CD14-positive monocyte (primary cell): ENCODE measurements around the gene COCH. TPM values are rescaled to one million over a fixed set of nuclear protein-coding genes. Genes with fewer than 3 reads are reported as not detected.
"Not testable (repeated sequence)": the region's sequence is repeated elsewhere in the genome, so short reads cannot be mapped to it uniquely, and the experiment has no call there.

ENCODE experiments used
- DNase-seq, 3 donors: peaks; one replicate each; pipeline ENCODE4 v3.0.0-alpha.2; 2011 to 2022
- H2AFZ ChIP-seq: 2 replicates; pipeline ENCODE4 v1.6.0; 2012; ENCODE audit warnings: mild to moderate bottlenecking, low read depth, low read length, inconsistent platforms; ENCODE audit not compliant: insufficient read depth, poor library complexity, severe bottlenecking
- H3K27ac ChIP-seq, 2 donors: 1 replicate in 1 of 2; 2 replicates in 1 of 2; pipeline ENCODE4 v1.5.1; 2012 to 2013; ENCODE audit warnings: low read length in 2 of 2, control low read depth in 1 of 2, inconsistent platforms in 1 of 2, low read depth in 1 of 2, mild to moderate bottlenecking in 1 of 2
- H3K27me3 ChIP-seq, 2 donors: one replicate each; pipeline versions ENCODE4 v1.6.0 to v1.6.1; 2011 to 2013; ENCODE audit warnings: low read length in 2 of 2; ENCODE audit not compliant: control insufficient read depth in 2 of 2, insufficient read depth in 2 of 2
- H3K36me3 ChIP-seq, 2 donors: replicated peaks in 1 of 2; 1 replicate in 1 of 2; 2 replicates in 1 of 2; pipeline versions ENCODE4 v1.5.1 to v1.6.1; 2012 to 2013; ENCODE audit warnings: low read length in 2 of 2, control low read depth in 1 of 2, inconsistent platforms in 1 of 2, mild to moderate bottlenecking in 1 of 2; ENCODE audit not compliant: insufficient read depth in 2 of 2, control insufficient read depth in 1 of 2
- H3K4me1 ChIP-seq, 2 donors: 1 replicate in 1 of 2; 2 replicates in 1 of 2; pipeline versions ENCODE4 v1.5.1 to v1.6.1; 2012 to 2013; ENCODE audit warnings: low read length in 2 of 2, control low read depth in 1 of 2, inconsistent platforms in 1 of 2, mild to moderate bottlenecking in 1 of 2, moderate library complexity in 1 of 2; ENCODE audit not compliant: insufficient read depth in 2 of 2, control insufficient read depth in 1 of 2
- H3K4me2 ChIP-seq: replicated peaks from 2 replicates; pipeline ENCODE3; 2012; ENCODE audit warnings: low read length, moderate library complexity, mild to moderate bottlenecking; ENCODE audit not compliant: poor library complexity, severe bottlenecking; ENCODE audit errors: extremely low read depth
- H3K4me3 ChIP-seq, 3 experiments: fragments of 200-600 bp in 1 of 3; sonication (generic) in 1 of 3; replicated peaks in 1 of 3; 1 replicate in 2 of 3; 2 replicates in 1 of 3; pipeline ENCODE4 v1.5.1; 2011 to 2013; ENCODE audit warnings: low read length in 3 of 3, mild to moderate bottlenecking in 3 of 3, control low read depth in 2 of 3, low read depth in 2 of 3, inconsistent platforms in 1 of 3, moderate library complexity in 1 of 3
- H3K79me2 ChIP-seq: 2 replicates; pipeline ENCODE4 v1.6.0; 2012; ENCODE audit warnings: mild to moderate bottlenecking, control low read depth, inconsistent platforms, low read length, moderate library complexity; ENCODE audit not compliant: insufficient read depth
- H3K9ac ChIP-seq: 2 replicates; pipeline ENCODE4 v1.6.0; 2017; ENCODE audit warnings: low read length, mild to moderate bottlenecking; ENCODE audit not compliant: insufficient read depth, poor library complexity, severe bottlenecking
- H3K9me3 ChIP-seq, 2 donors: replicated peaks in 1 of 2; 1 replicate in 1 of 2; 2 replicates in 1 of 2; pipeline versions ENCODE4 v1.5.1 to v1.6.1; 2012 to 2013; ENCODE audit warnings: low read length in 2 of 2, control low read depth in 1 of 2; ENCODE audit not compliant: control insufficient read depth in 1 of 2, insufficient read depth in 1 of 2
- H4K20me1 ChIP-seq: 2 replicates; pipeline ENCODE4 v1.6.0; 2012; ENCODE audit warnings: mild to moderate bottlenecking, low read length, control low read depth, moderate library complexity; ENCODE audit not compliant: insufficient read depth
- H3K27ac Mint-ChIP-seq, 7 donors: one replicate each; pipeline ENCODE4 v1.8.0; 2020; ENCODE audit warnings: mild to moderate bottlenecking in 7 of 7, mixed read lengths in 7 of 7, moderate library complexity in 6 of 7, inconsistent platforms in 2 of 7
- H3K27me3 Mint-ChIP-seq, 3 donors: one replicate each; pipeline ENCODE4 v1.8.0; 2021 to 2022; ENCODE audit warnings: low read depth in 3 of 3, mild to moderate bottlenecking in 3 of 3, mixed read lengths in 3 of 3, moderate library complexity in 3 of 3, inconsistent platforms in 1 of 3
- H3K36me3 Mint-ChIP-seq, 2 donors: one replicate each; pipeline ENCODE4 v1.8.0; 2020; ENCODE audit warnings: mixed read lengths in 2 of 2, inconsistent platforms in 1 of 2, mild to moderate bottlenecking in 1 of 2
- H3K4me1 Mint-ChIP-seq: one replicate; pipeline ENCODE4 v1.8.0; 2020; ENCODE audit warnings: mild to moderate bottlenecking, mixed read lengths
- H3K4me3 Mint-ChIP-seq, 2 donors: one replicate each; pipeline ENCODE4 v1.8.0; 2020; ENCODE audit warnings: mild to moderate bottlenecking in 2 of 2, mixed read lengths in 2 of 2, moderate library complexity in 1 of 2
- H3K9me3 Mint-ChIP-seq, 7 donors: one replicate each; pipeline ENCODE4 v1.8.0; 2020 to 2022; ENCODE audit warnings: mixed read lengths in 7 of 7, mild to moderate bottlenecking in 6 of 7, moderate library complexity in 6 of 7, inconsistent platforms in 2 of 7
- WGBS: methylation state at CpG from one replicate; pipeline ENCODE4 v1.1.5; 2013; ENCODE audit warnings: missing lambda C conversion rate; ENCODE audit not compliant: insufficient coverage; 5-methylcytosine and 5-hydroxymethylcytosine counted together
- intact Hi-C, 2 donors: fragments of 100-400 bp; cut with micrococcal nuclease; formaldehyde crosslinking; loops; one replicate each; pipeline versions ENCODE4 v1.15.0 to v1.15.1; 2023
- polyA plus RNA-seq, 3 donors: library from polyadenylated mRNA; depleted of rRNA in 1 of 3; unstranded in 2 of 3; stranded (reverse) in 1 of 3; fragments of 300-500 nt in 2 of 3; fragments of >200 nt in 1 of 3; fragmentation: Illumina TruSeq in 2 of 3; gene quantifications; 1 replicate in 2 of 3; 2 replicates in 1 of 3; pipeline ENCODE4 v1.2.3, GENCODE V29; 2012 to 2021
- TF ChIP-seq, protein P1 (sequence below): fragments of 200-600 bp; IDR thresholded peaks from one replicate; pipeline ENCODE4 v1.8.0; 2022; ENCODE audit warnings: antibody characterized with exemption, mild to moderate bottlenecking

Gene COCH
- polyA plus RNA-seq, 3 donors, result 0.48 to 2.0 (median 0.87) TPM

DNA sequence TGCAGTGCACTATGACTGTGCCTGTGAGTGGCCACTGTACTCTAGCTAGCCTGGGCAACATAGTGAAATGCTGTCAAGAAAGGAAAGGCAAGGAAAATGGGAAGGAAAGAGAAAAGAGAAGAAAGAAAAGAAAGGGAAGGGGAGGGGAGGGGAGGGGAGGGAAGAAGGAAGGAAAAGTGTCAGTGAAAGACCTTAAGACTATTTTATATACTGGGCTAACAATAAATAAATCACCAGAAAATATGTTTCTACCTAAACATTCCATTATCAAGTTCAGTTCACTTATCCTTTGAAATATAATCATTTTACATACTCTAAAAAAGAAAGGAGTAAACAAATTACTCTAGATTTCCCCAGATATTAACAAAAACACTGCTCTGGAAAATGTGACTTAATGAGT, 22.1 kb downstream of the COCH start:
- TF ChIP-seq, protein P1, sequence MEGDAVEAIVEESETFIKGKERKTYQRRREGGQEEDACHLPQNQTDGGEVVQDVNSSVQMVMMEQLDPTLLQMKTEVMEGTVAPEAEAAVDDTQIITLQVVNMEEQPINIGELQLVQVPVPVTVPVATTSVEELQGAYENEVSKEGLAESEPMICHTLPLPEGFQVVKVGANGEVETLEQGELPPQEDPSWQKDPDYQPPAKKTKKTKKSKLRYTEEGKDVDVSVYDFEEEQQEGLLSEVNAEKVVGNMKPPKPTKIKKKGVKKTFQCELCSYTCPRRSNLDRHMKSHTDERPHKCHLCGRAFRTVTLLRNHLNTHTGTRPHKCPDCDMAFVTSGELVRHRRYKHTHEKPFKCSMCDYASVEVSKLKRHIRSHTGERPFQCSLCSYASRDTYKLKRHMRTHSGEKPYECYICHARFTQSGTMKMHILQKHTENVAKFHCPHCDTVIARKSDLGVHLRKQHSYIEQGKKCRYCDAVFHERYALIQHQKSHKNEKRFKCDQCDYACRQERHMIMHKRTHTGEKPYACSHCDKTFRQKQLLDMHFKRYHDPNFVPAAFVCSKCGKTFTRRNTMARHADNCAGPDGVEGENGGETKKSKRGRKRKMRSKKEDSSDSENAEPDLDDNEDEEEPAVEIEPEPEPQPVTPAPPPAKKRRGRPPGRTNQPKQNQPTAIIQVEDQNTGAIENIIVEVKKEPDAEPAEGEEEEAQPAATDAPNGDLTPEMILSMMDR, result no peak
- H3K4me1 ChIP-seq, result no peaks in the 10 kb centered on the region
- H3K27ac ChIP-seq, result peak overlapping the region in 1 of 2 donors; percentile 34
- H3K9me3 ChIP-seq, result no peaks in the 10 kb centered on the region
- H4K20me1 ChIP-seq, result no peaks in the 10 kb centered on the region
- no peaks in the 10 kb centered on the region for H3K27me3 ChIP-seq
- H3K9ac ChIP-seq, result no peak overlapping the region
- H2AFZ ChIP-seq, result no peak overlapping the region
- peaks cover 25 to 68% of the 10 kb centered on the region in 2 donors for H3K36me3 ChIP-seq
- Mint-ChIP-seq H3K9me3 (no peaks in the 10 kb centered on the region), H3K4me1 (peaks cover 6% of the 10 kb centered on the region), H3K27me3 (no peaks in the 10 kb centered on the region), H3K4me3 (no peak overlapping the region), H3K36me3 (peaks cover 50 to 61% of the 10 kb centered on the region in 2 donors), H3K27ac (peak overlapping the region in 3 of 7 donors; percentile 48 to 59 (median 50))
- H3K4me3 ChIP-seq, result no peak overlapping the region
- DNase-seq, result no peak
- no peaks in the 10 kb centered on the region for H3K79me2 ChIP-seq
- intact Hi-C loops, result no loop called here
- H3K4me2 ChIP-seq, result no peak overlapping the region

DNA sequence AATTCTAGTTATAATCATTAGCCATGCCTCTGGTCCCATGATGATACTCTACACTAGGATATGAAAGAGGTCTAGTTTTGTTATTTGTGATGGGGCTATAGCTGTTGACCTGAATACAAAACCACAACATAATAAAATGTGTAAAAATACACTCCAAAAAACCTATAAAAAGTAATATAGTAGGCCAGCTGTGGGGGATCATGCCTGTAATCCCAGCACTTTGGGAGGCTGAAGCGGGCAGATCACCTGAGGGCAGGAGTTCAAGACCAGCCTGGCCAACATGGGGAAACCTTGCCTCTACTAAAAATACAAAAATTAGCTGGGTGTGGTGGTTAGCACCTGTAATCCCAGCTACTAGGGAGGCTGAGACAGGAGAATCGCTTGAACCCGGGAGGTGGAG, 22.8 kb downstream of the COCH start:
- H4K20me1 ChIP-seq, H3K4me1 ChIP-seq, H3K27ac Mint-ChIP-seq, H3K9me3 Mint-ChIP-seq, H3K27me3 Mint-ChIP-seq, H3K4me1 Mint-ChIP-seq, H3K27me3 ChIP-seq, DNase-seq, H3K9ac ChIP-seq, H3K4me2 ChIP-seq, H2AFZ ChIP-seq, H3K4me3 ChIP-seq, intact Hi-C loops, H3K4me3 Mint-ChIP-seq, H3K79me2 ChIP-seq, H3K9me3 ChIP-seq: not testable (repeated sequence)
- H3K27ac ChIP-seq, result peak overlapping the region in 1 of 2 donors; percentile 34
- no CpG with 5 or more reads among the region's 3 CpGs for WGBS
- H3K36me3 Mint-ChIP-seq, result peaks cover 56 to 68% of the 10 kb centered on the region in 2 donors
- peaks cover 28 to 75% of the 10 kb centered on the region in 2 donors for H3K36me3 ChIP-seq
